ENCODE results near the gene TMC8. TPM values are rescaled to one million over a fixed set of nuclear protein-coding genes. Genes with fewer than 3 reads are reported as not detected.

TMC8 gene
- polyA plus RNA-seq, 3 donors, result 13.3 to 151 (median 15.1) TPM

DNA sequence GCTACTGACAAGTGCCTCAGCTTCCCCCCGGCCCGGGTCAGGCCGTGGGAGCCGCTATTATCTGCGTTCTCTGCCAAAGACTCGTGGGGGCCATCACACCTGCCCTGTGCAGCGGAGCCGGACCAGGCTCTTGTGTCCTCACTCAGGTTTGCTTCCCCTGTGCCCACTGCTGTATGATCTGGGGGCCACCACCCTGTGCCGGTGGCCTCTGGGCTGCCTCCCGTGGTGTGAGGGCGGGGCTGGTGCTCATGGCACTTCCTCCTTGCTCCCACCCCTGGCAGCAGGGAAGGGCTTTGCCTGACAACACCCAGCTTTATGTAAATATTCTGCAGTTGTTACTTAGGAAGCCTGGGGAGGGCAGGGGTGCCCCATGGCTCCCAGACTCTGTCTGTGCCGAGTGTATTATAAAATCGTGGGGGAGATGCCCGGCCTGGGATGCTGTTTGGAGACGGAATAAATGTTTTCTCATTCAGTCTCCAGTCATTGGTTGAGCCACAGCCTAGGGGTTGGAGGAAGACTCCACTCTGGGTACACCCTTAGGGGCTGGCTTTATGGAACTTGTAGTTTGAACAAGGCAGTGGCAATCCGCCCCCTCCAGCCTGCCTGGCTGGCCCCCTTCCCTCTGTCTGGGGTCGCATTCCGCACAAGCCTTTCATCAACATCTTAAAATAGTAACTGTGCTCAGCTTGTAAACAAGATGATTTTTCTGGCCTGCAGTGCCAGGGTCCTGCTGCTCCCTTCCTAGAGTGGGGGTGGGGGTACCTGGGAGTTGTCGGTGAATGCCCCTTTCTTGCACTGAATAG lies 41.9 kb downstream of the TMC8 start:
- Histone ChIP-seq H3K9ac (ENCODE audit: insufficient read depth, low read length, poor library complexity, severe bottlenecking) (peak overlapping the region; percentile 43), H3K4me1 (ENCODE audit: control insufficient read depth in 1 of 2, insufficient read depth in 2 of 2, low read length in 2 of 2) (peaks cover 85 to 86% of the 10 kb centered on the region in 2 donors), H4K20me1 (ENCODE audit: insufficient read depth, low read length) (peaks cover 29% of the 10 kb centered on the region), H3K27ac (ENCODE audit: low read depth in 1 of 2, low read length in 2 of 2) (peak overlapping the region; percentile 82 to 86), H3K4me3 (replicated peaks in 1 of 3; ENCODE audit: low read depth in 2 of 3, low read length in 3 of 3) (peak overlapping the region in 2 of 3 experiments; percentile 13 to 85), H2AFZ (ENCODE audit: insufficient read depth, low read depth, low read length, poor library complexity, severe bottlenecking) (no peak overlapping the region), H3K4me2 (replicated peaks; ENCODE audit: extremely low read depth, low read length, poor library complexity, severe bottlenecking) (peak overlapping the region; percentile 76), H3K27me3 (ENCODE audit: control insufficient read depth in 2 of 2, insufficient read depth in 2 of 2, low read length in 2 of 2) (no peaks in the 10 kb centered on the region), H3K9me3 (replicated peaks in 1 of 2; ENCODE audit: control insufficient read depth in 1 of 2, insufficient read depth in 1 of 2, low read length in 2 of 2) (no peaks in the 10 kb centered on the region), H3K36me3 (replicated peaks in 1 of 2; ENCODE audit: control insufficient read depth in 1 of 2, insufficient read depth in 2 of 2, low read length in 2 of 2) (peaks cover 11 to 16% of the 10 kb centered on the region in 2 donors), H3K79me2 (ENCODE audit: insufficient read depth, low read length) (peaks cover 49% of the 10 kb centered on the region)
- Mint-ChIP-seq H3K4me3 (peak overlapping the region; percentile 77 to 87), H3K4me1 (peaks cover 78% of the 10 kb centered on the region), H3K27ac (peak overlapping the region; percentile 93 to 98 (median 96)), H3K36me3 (peaks cover 34 to 48% of the 10 kb centered on the region in 2 donors), H3K27me3 (ENCODE audit: low read depth in 3 of 3) (no peaks in the 10 kb centered on the region), H3K9me3 (peaks cover 0 to 3% (median 0%) of the 10 kb centered on the region in 7 donors)
- intact Hi-C loops (cut with micrococcal nuclease), result loop anchor here (5.0 kb wide), 3 partner anchors 35 to 60 kb away; partner anchors contain the start of gene TMC6 (in 1 of the 2)
- peak in 2 of 3 donors; percentile 61 to 66 for DNase-seq
- TF ChIP-seq, protein P1, sequence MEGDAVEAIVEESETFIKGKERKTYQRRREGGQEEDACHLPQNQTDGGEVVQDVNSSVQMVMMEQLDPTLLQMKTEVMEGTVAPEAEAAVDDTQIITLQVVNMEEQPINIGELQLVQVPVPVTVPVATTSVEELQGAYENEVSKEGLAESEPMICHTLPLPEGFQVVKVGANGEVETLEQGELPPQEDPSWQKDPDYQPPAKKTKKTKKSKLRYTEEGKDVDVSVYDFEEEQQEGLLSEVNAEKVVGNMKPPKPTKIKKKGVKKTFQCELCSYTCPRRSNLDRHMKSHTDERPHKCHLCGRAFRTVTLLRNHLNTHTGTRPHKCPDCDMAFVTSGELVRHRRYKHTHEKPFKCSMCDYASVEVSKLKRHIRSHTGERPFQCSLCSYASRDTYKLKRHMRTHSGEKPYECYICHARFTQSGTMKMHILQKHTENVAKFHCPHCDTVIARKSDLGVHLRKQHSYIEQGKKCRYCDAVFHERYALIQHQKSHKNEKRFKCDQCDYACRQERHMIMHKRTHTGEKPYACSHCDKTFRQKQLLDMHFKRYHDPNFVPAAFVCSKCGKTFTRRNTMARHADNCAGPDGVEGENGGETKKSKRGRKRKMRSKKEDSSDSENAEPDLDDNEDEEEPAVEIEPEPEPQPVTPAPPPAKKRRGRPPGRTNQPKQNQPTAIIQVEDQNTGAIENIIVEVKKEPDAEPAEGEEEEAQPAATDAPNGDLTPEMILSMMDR (IDR thresholded peaks at IDR 0.05), result no peak
- WGBS (ENCODE audit: insufficient coverage), result 23% methylated on average over 13 of the region's 19 CpGs

DNA sequence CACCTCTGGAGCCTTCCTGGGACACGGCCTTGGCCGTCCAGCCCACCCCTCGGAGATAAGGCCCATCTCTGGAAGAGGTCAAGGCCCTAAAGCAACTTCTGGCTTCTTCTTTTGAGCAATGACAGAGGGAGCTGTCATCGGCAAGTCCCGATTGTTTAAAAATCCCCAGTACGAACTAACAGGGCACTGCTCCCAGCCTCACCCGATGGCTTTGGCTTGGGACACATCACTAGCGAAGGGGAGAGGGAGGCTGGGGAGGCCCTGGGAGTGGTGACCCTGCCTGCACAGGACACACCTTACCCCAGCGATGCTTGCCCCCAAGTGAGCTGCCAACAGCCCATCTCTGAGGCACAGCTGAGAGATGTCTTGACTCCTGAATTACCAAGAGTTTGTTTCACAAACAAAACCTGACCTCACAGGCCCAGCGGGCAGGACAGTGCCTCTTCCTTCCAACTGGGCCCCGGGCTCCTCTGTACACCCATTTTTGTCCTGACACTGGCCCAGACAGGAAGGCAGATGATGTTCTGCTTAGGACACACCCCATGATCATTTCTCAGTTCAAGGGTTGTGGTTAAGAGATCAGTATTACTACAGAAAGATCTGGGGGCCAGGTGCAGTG lies 42.6 kb downstream of the TMC8 start:
- 65% methylated on average over 7 of the region's 11 CpGs for WGBS (ENCODE audit: insufficient coverage)
- Histone ChIP-seq H3K4me1 (ENCODE audit: control insufficient read depth in 1 of 2, insufficient read depth in 2 of 2, low read length in 2 of 2) (peaks cover 80 to 81% of the 10 kb centered on the region in 2 donors), H3K27ac (ENCODE audit: low read depth in 1 of 2, low read length in 2 of 2) (peak overlapping the region; percentile 82 to 86), H3K27me3 (ENCODE audit: control insufficient read depth in 2 of 2, insufficient read depth in 2 of 2, low read length in 2 of 2) (no peaks in the 10 kb centered on the region), H2AFZ (ENCODE audit: insufficient read depth, low read depth, low read length, poor library complexity, severe bottlenecking) (no peak overlapping the region), H3K79me2 (ENCODE audit: insufficient read depth, low read length) (peaks cover 49% of the 10 kb centered on the region), H3K36me3 (replicated peaks in 1 of 2; ENCODE audit: control insufficient read depth in 1 of 2, insufficient read depth in 2 of 2, low read length in 2 of 2) (peaks cover 11 to 16% of the 10 kb centered on the region in 2 donors), H3K9ac (ENCODE audit: insufficient read depth, low read length, poor library complexity, severe bottlenecking) (peak overlapping the region; percentile 43), H3K4me2 (replicated peaks; ENCODE audit: extremely low read depth, low read length, poor library complexity, severe bottlenecking) (peak overlapping the region; percentile 76), H3K9me3 (replicated peaks in 1 of 2; ENCODE audit: control insufficient read depth in 1 of 2, insufficient read depth in 1 of 2, low read length in 2 of 2) (no peaks in the 10 kb centered on the region), H4K20me1 (ENCODE audit: insufficient read depth, low read length) (peaks cover 29% of the 10 kb centered on the region), H3K4me3 (replicated peaks in 1 of 3; ENCODE audit: low read depth in 2 of 3, low read length in 3 of 3) (peak overlapping the region in 1 of 3 experiments; percentile 85)
- H3K4me1 Mint-ChIP-seq, result peaks cover 78% of the 10 kb centered on the region
- H3K36me3 Mint-ChIP-seq, result peaks cover 34 to 48% of the 10 kb centered on the region in 2 donors
- peaks cover 0 to 3% (median 0%) of the 10 kb centered on the region in 7 donors for H3K9me3 Mint-ChIP-seq
- peak overlapping the region; percentile 66 to 85 for H3K4me3 Mint-ChIP-seq
- TF ChIP-seq, protein P1 (IDR thresholded peaks at IDR 0.05), result no peak
- H3K27ac Mint-ChIP-seq, result peak overlapping the region; percentile 93 to 98 (median 96)
- DNase-seq, result peak in 2 of 3 donors; percentile 38 to 68
- intact Hi-C loops (cut with micrococcal nuclease), result loop anchor here (5.0 kb wide), 3 partner anchors 36 to 61 kb away; partner anchors contain the start of gene TMC6 (in 1 of the 2)
- no peaks in the 10 kb centered on the region for H3K27me3 Mint-ChIP-seq (ENCODE audit: low read depth in 3 of 3)
